Adrenal gland (tissue), 12 donors: Measurements from ENCODE around the gene SERPINA4. TPM values are rescaled to one million over a fixed set of nuclear protein-coding genes. Genes with fewer than 3 reads are reported as not detected.
A peak's percentile ranks its signal among the peaks of the same experiment; 100 is the strongest.

Source experiments
- DNase-seq, 7 donors: peaks; one replicate each; pipeline ENCODE4 v3.0.0-alpha.2; 2019 to 2020
- H3K27ac ChIP-seq, 5 donors: fragments of 200-600 bp; sonication (generic) in 4 of 5; 1 replicate in 3 of 5; 2 replicates in 2 of 5; pipeline versions ENCODE4 v1.5.1 to v1.8.0; 2016 to 2020; ENCODE audit warnings: mild to moderate bottlenecking in 1 of 5
- H3K27me3 ChIP-seq: fragments of 200-600 bp; 2 replicates; pipeline ENCODE4 v1.8.0; 2021
- H3K36me3 ChIP-seq, 2 donors: fragments of 200-600 bp; replicated peaks in 1 of 2; 1 replicate in 1 of 2; 2 replicates in 1 of 2; pipeline versions ENCODE4 v1.5.1 to v1.8.0; 2018 to 2022
- H3K4me1 ChIP-seq, 2 donors: fragments of 200-600 bp; replicated peaks in 1 of 2; 1 replicate in 1 of 2; 2 replicates in 1 of 2; pipeline versions ENCODE4 v1.5.1 to v1.8.0; 2018 to 2021
- H3K4me3 ChIP-seq, 4 donors: fragments of 200-600 bp; sonication (generic) in 3 of 4; one replicate each; pipeline ENCODE4 v1.5.1; 2016 to 2018
- H3K9me3 ChIP-seq, 3 donors: fragments of 200-600 bp; sonication (generic) in 1 of 3; replicated peaks in 1 of 3; 1 replicate in 2 of 3; 2 replicates in 1 of 3; pipeline versions ENCODE4 v1.5.1 to v1.8.0; 2016 to 2021
- POLR2A ChIP-seq, 2 donors: fragments of 450-650 bp; IDR thresholded peaks; one replicate each; pipeline ENCODE4 v1.6.1; 2017; ENCODE audit warnings: antibody characterized with exemption in 2 of 2, mild to moderate bottlenecking in 2 of 2, moderate library complexity in 1 of 2
- WGBS, 4 donors: extraction: QIAGEN DNeasy Blood & Tissue Kit in 2 of 4; methylation state at CpG; one replicate each; pipeline versions ENCODE4 v1.1.5 to v1.1.7; 2013 to 2017; 5-methylcytosine and 5-hydroxymethylcytosine counted together
- intact Hi-C, 2 donors: fragments of 100-400 bp; cut with DNase I; formaldehyde crosslinking; loops; one replicate each; pipeline versions ENCODE4 v1.14.1 to v1.15.0; 2022 to 2023
- polyA plus RNA-seq, 3 donors: library from polyadenylated mRNA; stranded (reverse); fragments of 200-250 nt in 2 of 3; fragments of 350-450 nt in 1 of 3; fragmentation: Illumina TruSeq in 1 of 3; extraction: RNeasy Lipid Tissue Mini Kit (QIAGEN cat#74804) in 1 of 3; gene quantifications; one replicate each; pipeline ENCODE4 v1.2.3, GENCODE V29; 2013 to 2014
- total RNA-seq, 9 donors: library from RNA; depleted of rRNA in 4 of 9; stranded (reverse); fragments of >200 nt in 4 of 9; fragments of 120-200 nt in 1 of 9; fragmentation: NEBNext Ultra II Directional in 1 of 9; extraction: Animal tissue kit (Norgen Biotek cat#: 25700) in 1 of 9; gene quantifications; one replicate each; pipeline versions ENCODE4 v1.1.0 to v1.2.4, GENCODE V29; 2013 to 2023
- TF ChIP-seq, protein P1 (sequence below), 6 experiments: fragments of 450-650 bp in 4 of 6; fragments of 200-600 bp in 2 of 6; sonication (generic) in 1 of 6; IDR thresholded peaks; 1 replicate in 5 of 6; 2 replicates in 1 of 6; pipeline versions ENCODE4 v1.5.1 to v1.8.0; 2016 to 2021; ENCODE audit warnings: antibody characterized with exemption in 6 of 6, mild to moderate bottlenecking in 2 of 6, moderate library complexity in 1 of 6
- donor health status: healthy with polysubstance abuse.
- donor health status: Bipolar disorder and iron deficiency.
- donor health status: DM: yes; HTN: yes; CAD: no.
- donor health status: DM: no; HTN: no; CAD: no.
- donor health status: DM: no; HTN: no; CAD: no.
- donor health status: DM: yes; HTN: yes; CAD: no.

The SERPINA4 gene
- total and polyA plus RNA-seq, 12 donors = 0.06 to 0.31 (median 0.11) TPM; not detected in 9

- Histone ChIP-seq H3K4me3 (no peak overlapping the region), H3K4me1 (no peaks in the 10 kb centered on the region), H3K27ac (no peak overlapping the region), H3K36me3 (no peaks in the 10 kb centered on the region), H3K9me3 (no peaks in the 10 kb centered on the region), H3K27me3 (no peaks in the 10 kb centered on the region)
- peak in 1 of 7 donors; percentile 6 for DNase-seq
- intact Hi-C loops = no loop called here
- TF ChIP-seq POLR2A (IDR thresholded peaks at IDR 0.05) = no peak
- TF ChIP-seq, protein P1, sequence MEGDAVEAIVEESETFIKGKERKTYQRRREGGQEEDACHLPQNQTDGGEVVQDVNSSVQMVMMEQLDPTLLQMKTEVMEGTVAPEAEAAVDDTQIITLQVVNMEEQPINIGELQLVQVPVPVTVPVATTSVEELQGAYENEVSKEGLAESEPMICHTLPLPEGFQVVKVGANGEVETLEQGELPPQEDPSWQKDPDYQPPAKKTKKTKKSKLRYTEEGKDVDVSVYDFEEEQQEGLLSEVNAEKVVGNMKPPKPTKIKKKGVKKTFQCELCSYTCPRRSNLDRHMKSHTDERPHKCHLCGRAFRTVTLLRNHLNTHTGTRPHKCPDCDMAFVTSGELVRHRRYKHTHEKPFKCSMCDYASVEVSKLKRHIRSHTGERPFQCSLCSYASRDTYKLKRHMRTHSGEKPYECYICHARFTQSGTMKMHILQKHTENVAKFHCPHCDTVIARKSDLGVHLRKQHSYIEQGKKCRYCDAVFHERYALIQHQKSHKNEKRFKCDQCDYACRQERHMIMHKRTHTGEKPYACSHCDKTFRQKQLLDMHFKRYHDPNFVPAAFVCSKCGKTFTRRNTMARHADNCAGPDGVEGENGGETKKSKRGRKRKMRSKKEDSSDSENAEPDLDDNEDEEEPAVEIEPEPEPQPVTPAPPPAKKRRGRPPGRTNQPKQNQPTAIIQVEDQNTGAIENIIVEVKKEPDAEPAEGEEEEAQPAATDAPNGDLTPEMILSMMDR (IDR thresholded peaks at IDR 0.05) = no peak
- 78 to 88% (median 86%) methylated on average over 7 to 8 of the region's 8 CpGs for WGBS, 4 donors
Observed at GRCh38 chr14:94523265-94523664, 38.0 kb upstream of the SERPINA4 start.

DNA sequence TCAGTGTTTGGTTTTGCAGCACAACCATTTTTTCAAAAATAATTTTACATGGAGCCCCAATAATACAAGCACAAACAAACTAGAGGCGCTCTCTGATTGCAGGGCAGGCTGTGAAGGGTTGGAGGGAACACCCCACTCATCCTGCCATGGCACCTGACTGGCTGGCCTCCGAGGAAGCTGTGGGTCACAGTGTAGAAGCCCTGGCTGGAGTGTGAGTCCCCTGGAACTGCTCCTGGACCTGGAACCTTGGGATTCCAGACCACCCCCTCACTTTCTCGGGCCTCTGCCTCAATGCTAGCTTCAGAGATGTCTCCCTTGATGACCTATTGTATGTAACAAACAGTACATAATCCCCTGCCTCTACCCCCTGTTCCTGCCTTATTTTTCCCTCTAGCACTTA, 37.1 kb upstream of the SERPINA4 start:
- H3K27ac ChIP-seq = no peak overlapping the region
- no peak for TF ChIP-seq POLR2A (IDR thresholded peaks at IDR 0.05)
- TF ChIP-seq, protein P1 (IDR thresholded peaks at IDR 0.05) = no peak
- intact Hi-C loops = no loop called here
- H3K36me3 ChIP-seq = no peaks in the 10 kb centered on the region
- H3K27me3 ChIP-seq = no peaks in the 10 kb centered on the region
- peak in 1 of 7 donors; percentile 28 for DNase-seq
- 64 to 83% (median 69%) methylated on average over 3 of the region's 3 CpGs for WGBS, 4 donors
- H3K9me3 ChIP-seq = no peaks in the 10 kb centered on the region
- H3K4me1 ChIP-seq = no peaks in the 10 kb centered on the region
- H3K4me3 ChIP-seq = no peak overlapping the region

DNA sequence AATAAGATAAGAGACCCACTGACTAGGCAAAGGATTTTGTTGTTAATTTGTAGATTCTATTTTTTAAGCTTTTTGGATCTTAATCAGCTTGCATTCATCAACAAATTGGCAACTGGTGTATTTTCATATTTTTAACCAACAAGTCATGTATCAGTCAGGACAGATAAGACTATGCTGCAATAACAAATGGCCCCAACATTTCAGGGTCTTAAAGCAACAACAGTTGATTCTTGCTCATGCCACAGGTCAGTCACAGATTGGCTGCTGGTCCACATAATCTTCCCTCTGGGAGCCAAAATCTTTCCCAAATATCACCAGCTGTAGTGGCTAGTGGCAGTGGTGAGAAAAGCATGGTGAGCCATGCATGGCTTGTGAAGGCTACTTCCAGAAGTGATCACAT, 30.1 kb upstream of the SERPINA4 start:
- Histone ChIP-seq H3K27ac (no peak overlapping the region), H3K4me3 (no peak overlapping the region), H3K27me3 (peaks cover 10% of the 10 kb centered on the region), H3K4me1 (no peaks in the 10 kb centered on the region), H3K36me3 (no peaks in the 10 kb centered on the region), H3K9me3 (no peaks in the 10 kb centered on the region)
- TF ChIP-seq, protein P1 (IDR thresholded peaks at IDR 0.05) = no peak
- no peak for TF ChIP-seq POLR2A (IDR thresholded peaks at IDR 0.05)
- DNase-seq = no peak
- intact Hi-C loops = no loop called here

- TF ChIP-seq POLR2A (IDR thresholded peaks at IDR 0.05) = no peak
- TF ChIP-seq, protein P1 (IDR thresholded peaks at IDR 0.05) = no peak
- no peaks in the 10 kb centered on the region for H3K9me3 ChIP-seq
- WGBS, 4 donors = 54 to 62% (median 59%) methylated on average over 2 of the region's 2 CpGs
- peaks cover 10% of the 10 kb centered on the region for H3K27me3 ChIP-seq
- no peak overlapping the region for H3K4me3 ChIP-seq
- H3K4me1 ChIP-seq = no peaks in the 10 kb centered on the region
- no peak overlapping the region for H3K27ac ChIP-seq
- intact Hi-C loops = no loop called here
- no peaks in the 10 kb centered on the region for H3K36me3 ChIP-seq
- no peak for DNase-seq
Observed at GRCh38 chr14:94532447-94532846, 28.8 kb upstream of the SERPINA4 start.
